Measurements from ENCODE around the gene UGT1A9. TPM values are rescaled to one million over a fixed set of nuclear protein-coding genes. Genes with fewer than 3 reads are reported as not detected.

Gene UGT1A9
- total and polyA plus RNA-seq, 4 donors = not detected

GRCh38 chr2:233656443-233656842 lies 15.3 kb upstream of the UGT1A9 start:
- DNase-seq = no peak
- Histone ChIP-seq H3K27me3 (ENCODE audit: control insufficient read depth in 3 of 3, insufficient read depth in 3 of 3, low read length in 2 of 3) (no peaks in the 10 kb centered on the region), H3K9me3 (ENCODE audit: control insufficient read depth in 4 of 4, insufficient read depth in 3 of 4, low read length in 3 of 4) (peaks cover 0 to 3% (median 1%) of the 10 kb centered on the region in 4 donors), H3K4me3 (no peak overlapping the region), H3K27ac (ENCODE audit: low read depth in 1 of 2, low read length in 1 of 2) (no peak overlapping the region), H3K36me3 (ENCODE audit: control insufficient read depth in 4 of 4, insufficient read depth in 4 of 4, low read length in 4 of 4) (no peaks in the 10 kb centered on the region), H3K9ac (ENCODE audit: insufficient read depth in 1 of 2, low read length in 2 of 2) (no peak overlapping the region), H3K4me1 (ENCODE audit: control insufficient read depth in 5 of 5, insufficient read depth in 5 of 5, low read length in 5 of 5) (no peaks in the 10 kb centered on the region)
- TF ChIP-seq CTCF (IDR thresholded peaks at IDR 0.05; ENCODE audit: control extremely low read depth, extremely low read depth) = no peak
- no peak for ATAC-seq (ENCODE audit: insufficient read depth, low FRiP score)
- WGBS, 2 donors = 81 to 94% methylated on average over 10 of the region's 10 CpGs

GRCh38 chr2:233658610-233659009 lies 13.1 kb upstream of the UGT1A9 start:
- TF ChIP-seq CTCF (IDR thresholded peaks at IDR 0.05; ENCODE audit: control extremely low read depth, extremely low read depth) = no peak
- Histone ChIP-seq H3K9ac (ENCODE audit: insufficient read depth in 1 of 2, low read length in 2 of 2) (no peak overlapping the region), H3K27me3 (ENCODE audit: control insufficient read depth in 3 of 3, insufficient read depth in 3 of 3, low read length in 2 of 3) (no peaks in the 10 kb centered on the region), H3K4me3 (no peak overlapping the region), H3K36me3 (ENCODE audit: control insufficient read depth in 4 of 4, insufficient read depth in 4 of 4, low read length in 4 of 4) (no peaks in the 10 kb centered on the region), H3K27ac (ENCODE audit: low read depth in 1 of 2, low read length in 1 of 2) (no peak overlapping the region), H3K9me3 (ENCODE audit: control insufficient read depth in 4 of 4, insufficient read depth in 3 of 4, low read length in 3 of 4) (peaks cover 0 to 3% (median 1%) of the 10 kb centered on the region in 4 donors), H3K4me1 (ENCODE audit: control insufficient read depth in 5 of 5, insufficient read depth in 5 of 5, low read length in 5 of 5) (no peaks in the 10 kb centered on the region)
- DNase-seq (no peak), ATAC-seq (ENCODE audit: insufficient read depth, low FRiP score) (no peak)

GRCh38 chr2:233663911-233664310 lies 7.8 kb upstream of the UGT1A9 start:
- H3K27me3 ChIP-seq (ENCODE audit: control insufficient read depth in 3 of 3, insufficient read depth in 3 of 3, low read length in 2 of 3) = no peaks in the 10 kb centered on the region
- no peak for TF ChIP-seq CTCF (IDR thresholded peaks at IDR 0.05; ENCODE audit: control extremely low read depth, extremely low read depth)
- 44 to 59% methylated on average over 1 of the region's 1 CpG for whole genome bisulfite sequencing, 2 donors

GRCh38 chr2:233668605-233669260 lies 3.0 kb upstream of the UGT1A9 start:
- Histone ChIP-seq H3K36me3 (ENCODE audit: control insufficient read depth in 4 of 4, insufficient read depth in 4 of 4, low read length in 4 of 4) (no peaks in the 10 kb centered on the region), H3K27ac (ENCODE audit: low read depth in 1 of 2, low read length in 1 of 2) (no peak overlapping the region), H3K9ac (ENCODE audit: insufficient read depth in 1 of 2, low read length in 2 of 2) (no peak overlapping the region), H3K4me1 (ENCODE audit: control insufficient read depth in 5 of 5, insufficient read depth in 5 of 5, low read length in 5 of 5) (no peaks in the 10 kb centered on the region), H3K9me3 (ENCODE audit: control insufficient read depth in 4 of 4, insufficient read depth in 3 of 4, low read length in 3 of 4) (peaks cover 0 to 2% (median 0%) of the 10 kb centered on the region in 4 donors), H3K4me3 (no peak overlapping the region), H3K27me3 (ENCODE audit: control insufficient read depth in 3 of 3, insufficient read depth in 3 of 3, low read length in 2 of 3) (no peaks in the 10 kb centered on the region)
- WGBS, 2 donors = 86 to 88% methylated on average over 4 of the region's 4 CpGs
- TF ChIP-seq CTCF (IDR thresholded peaks at IDR 0.05; ENCODE audit: control extremely low read depth, extremely low read depth) = no peak
- ATAC-seq (ENCODE audit: insufficient read depth, low FRiP score) (no peak), DNase-seq (no peak)

More at GRCh38 chr2:233663911-233664310, 7.8 kb upstream of the UGT1A9 start:
- Histone ChIP-seq H3K36me3 (ENCODE audit: control insufficient read depth in 4 of 4, insufficient read depth in 4 of 4, low read length in 4 of 4) (no peaks in the 10 kb centered on the region), H3K4me3 (no peak overlapping the region), H3K9ac (ENCODE audit: insufficient read depth in 1 of 2, low read length in 2 of 2) (no peak overlapping the region), H3K4me1 (ENCODE audit: control insufficient read depth in 5 of 5, insufficient read depth in 5 of 5, low read length in 5 of 5) (no peaks in the 10 kb centered on the region), H3K27ac (ENCODE audit: low read depth in 1 of 2, low read length in 1 of 2) (no peak overlapping the region), H3K9me3 (ENCODE audit: control insufficient read depth in 4 of 4, insufficient read depth in 3 of 4, low read length in 3 of 4) (peaks cover 0 to 2% (median 0%) of the 10 kb centered on the region in 4 donors)
- ATAC-seq (ENCODE audit: insufficient read depth, low FRiP score) = no peak
- no peak for DNase-seq
